ENCODE measurements around the gene GAS7.

GAS7 gene

DNA sequence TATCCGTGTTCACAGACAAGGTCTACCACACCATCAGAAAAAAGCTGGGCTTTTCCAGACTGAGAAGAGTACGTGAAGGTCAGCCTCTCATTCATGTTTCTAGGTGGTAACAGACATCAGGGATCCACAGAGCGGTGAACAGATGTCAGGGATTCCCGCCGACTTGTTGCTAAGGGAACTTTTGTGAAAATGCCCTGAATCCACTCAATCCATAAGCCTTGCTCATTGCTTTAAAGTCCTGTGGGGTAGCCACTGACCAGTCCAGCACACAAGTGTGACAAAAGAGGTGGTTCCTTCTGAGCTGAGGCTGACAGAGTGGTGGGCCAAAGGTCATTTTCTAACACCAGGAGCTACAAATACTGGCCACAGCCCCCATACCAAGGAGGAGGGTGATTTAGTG is 5.9 kb downstream of the GAS7 start:
- Mint-ChIP-seq H3K4me1 (no peaks in the 10 kb centered on the region), H3K27ac (no peak overlapping the region), H3K27me3 (peaks cover 35% of the 10 kb centered on the region), H3K4me3 (no peak overlapping the region), H3K9me3 (peaks cover 18 to 44% of the 10 kb centered on the region in 2 donors)
- no peak for DNase-seq
- ATAC-seq = no peak

DNA sequence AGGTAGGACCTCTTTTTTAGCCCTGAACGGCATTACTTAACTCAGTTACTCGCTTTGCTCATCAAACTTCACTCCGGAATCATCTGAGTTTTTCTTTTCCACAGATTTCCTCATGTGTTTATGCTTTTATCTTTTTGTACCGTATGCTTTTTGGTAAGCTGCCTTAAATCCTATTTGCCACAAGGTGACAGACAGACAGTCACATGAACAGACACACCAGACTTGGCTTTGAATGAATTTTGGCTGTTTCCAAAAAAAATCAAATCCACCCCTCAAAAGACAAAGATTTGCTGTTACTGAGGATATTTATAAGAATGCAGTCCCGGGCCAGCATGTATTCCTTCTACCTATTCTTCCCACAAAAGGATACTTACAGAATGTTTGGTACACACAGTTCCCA is 10.9 kb downstream of the GAS7 start:
- peaks cover 0 to 9% of the 10 kb centered on the region in 2 donors for H3K9me3 Mint-ChIP-seq
- H3K4me3 Mint-ChIP-seq = no peak overlapping the region
- H3K27me3 Mint-ChIP-seq = peaks cover 12% of the 10 kb centered on the region
- DNase-seq (no peak), ATAC-seq (no peak)
- H3K4me1 Mint-ChIP-seq = no peaks in the 10 kb centered on the region
- no peak overlapping the region for H3K27ac Mint-ChIP-seq

DNA sequence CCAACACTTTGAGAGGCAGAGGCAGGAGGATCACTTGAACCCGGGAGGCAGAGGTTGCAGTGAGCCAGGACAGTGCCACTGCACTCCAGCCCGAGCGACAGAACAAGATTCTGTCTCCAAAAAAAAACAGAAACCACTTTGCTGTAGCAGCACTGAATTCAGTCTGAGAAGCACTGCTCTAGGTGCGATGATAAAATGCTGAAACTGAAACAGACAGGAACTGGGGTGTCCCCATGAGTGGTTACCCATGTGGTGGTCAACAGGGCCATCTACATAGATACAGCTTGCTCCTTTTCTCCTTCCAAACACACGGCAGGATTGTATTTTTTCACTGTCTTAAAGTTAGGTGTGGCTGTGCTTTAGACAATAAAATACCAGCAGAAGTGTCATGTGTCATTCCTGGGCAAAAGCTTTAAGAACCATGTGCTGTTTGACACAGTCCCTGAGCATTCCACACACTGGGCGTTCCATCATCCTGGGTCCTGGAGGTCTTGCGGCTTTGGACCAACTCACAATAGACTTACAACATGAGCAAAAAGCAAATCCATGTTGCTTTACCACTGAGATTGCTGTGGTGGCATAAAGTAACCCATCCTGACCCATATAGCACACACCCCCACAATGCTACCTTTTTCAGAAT is 11.5 kb downstream of the GAS7 start:
- ATAC-seq (no peak), DNase-seq (no peak)
- no peak overlapping the region for H3K4me3 Mint-ChIP-seq
- no peak overlapping the region for H3K27ac Mint-ChIP-seq
- peaks cover 0 to 3% of the 10 kb centered on the region in 2 donors for H3K9me3 Mint-ChIP-seq
- no peaks in the 10 kb centered on the region for H3K4me1 Mint-ChIP-seq
- peaks cover 12% of the 10 kb centered on the region for H3K27me3 Mint-ChIP-seq

DNA sequence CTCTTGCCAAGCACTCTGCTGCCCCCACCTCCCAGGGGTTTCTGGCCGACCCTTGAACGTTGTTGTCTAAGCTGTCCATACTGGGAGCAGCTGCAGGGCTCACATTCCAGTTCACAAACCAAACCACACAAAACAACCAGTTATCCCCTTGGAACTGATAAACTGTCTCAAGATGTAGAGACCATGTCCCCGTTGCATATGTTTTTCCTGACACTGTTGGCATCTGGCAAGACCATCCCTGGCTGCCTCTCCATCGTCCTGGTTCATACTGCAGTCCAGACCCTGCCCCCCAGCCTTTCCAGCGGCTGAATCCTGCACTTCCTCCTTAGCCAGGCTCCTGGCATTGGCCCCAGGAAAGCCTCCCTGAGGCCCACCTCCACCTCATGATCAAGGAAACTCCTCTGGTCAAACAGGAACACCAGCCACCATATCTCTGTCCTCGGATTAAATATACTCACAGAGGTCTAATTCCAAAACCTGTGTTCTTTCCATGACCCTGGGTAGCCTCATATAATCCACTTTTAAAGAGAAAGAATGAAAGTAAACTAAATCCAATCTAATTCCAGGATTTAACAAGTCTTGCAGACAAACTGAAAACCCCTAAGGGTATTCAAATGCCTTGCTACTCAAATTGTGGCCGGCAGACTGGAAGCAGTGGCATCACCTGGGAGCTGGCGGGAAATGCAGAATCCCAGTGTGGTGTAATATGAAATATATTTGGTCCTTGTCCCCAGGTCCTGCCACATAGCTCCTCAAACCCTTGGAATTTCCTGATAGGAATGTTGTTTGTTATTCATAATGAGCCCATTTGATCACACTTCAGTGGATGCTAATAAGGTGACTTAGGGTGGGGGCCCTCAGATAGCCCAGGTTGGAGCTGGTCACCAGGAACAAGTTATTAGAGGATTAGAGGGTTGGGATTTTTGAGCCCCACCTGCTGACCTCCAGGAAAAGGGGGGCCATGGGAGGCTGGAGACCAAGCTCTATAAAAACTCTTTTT is 14.2 kb downstream of the GAS7 start:
- DNase-seq (no peak), ATAC-seq (no peak)
- H3K27me3 Mint-ChIP-seq = peaks cover 8% of the 10 kb centered on the region
- no peaks in the 10 kb centered on the region for H3K4me1 Mint-ChIP-seq
- H3K27ac Mint-ChIP-seq = no peak overlapping the region
- no peak overlapping the region for H3K4me3 Mint-ChIP-seq
- no peaks in the 10 kb centered on the region for H3K9me3 Mint-ChIP-seq

DNA sequence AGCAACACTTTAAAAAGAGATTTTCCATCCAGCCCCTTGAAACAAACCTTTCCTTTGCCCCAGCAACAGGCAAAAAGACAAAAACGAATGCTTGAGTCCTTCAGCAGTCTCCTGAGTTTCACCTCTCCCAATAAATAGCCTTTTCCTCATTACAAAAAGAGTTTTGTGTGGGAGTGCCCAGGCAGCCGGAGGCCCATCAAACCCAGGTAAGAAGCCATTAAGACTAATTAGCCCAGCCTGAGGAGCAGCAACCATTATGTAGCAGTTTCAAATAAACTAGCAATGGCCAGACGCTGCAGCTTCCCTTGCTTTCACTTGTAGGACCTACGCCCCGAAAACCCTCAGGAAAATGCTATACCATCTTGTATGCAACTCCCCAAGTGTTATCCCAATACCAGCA is 15.6 kb downstream of the GAS7 start:
- ATAC-seq (no peak), DNase-seq (no peak)
- Mint-ChIP-seq H3K27me3 (no peaks in the 10 kb centered on the region), H3K4me1 (no peaks in the 10 kb centered on the region), H3K9me3 (no peaks in the 10 kb centered on the region), H3K4me3 (no peak overlapping the region), H3K27ac (no peak overlapping the region)

DNA sequence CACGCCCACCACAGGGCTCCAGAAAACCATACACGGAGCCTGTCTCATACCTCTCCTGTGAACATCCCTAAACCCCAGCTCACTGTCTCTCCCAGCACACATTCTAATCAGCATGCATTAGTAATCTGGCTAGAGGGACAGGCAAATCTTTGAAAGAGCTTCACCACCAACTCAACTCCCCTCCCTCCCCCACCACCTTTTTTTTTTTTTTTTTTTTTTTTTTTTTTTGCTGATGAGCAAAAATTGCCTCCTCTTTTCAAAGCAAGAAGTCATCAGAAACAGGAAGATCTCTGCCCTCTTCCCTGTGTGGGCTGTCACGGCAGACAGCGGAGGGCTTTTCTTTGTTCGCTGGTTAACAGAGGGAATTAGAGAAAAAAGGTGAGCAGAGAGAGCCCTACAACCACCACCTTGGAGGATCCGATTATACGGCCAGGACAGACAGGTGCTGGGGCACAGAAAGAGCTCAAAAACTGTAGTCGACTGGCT is 19.9 kb downstream of the GAS7 start:
- Mint-ChIP-seq H3K4me1 (no peaks in the 10 kb centered on the region), H3K27me3 (no peaks in the 10 kb centered on the region), H3K9me3 (no peaks in the 10 kb centered on the region), H3K4me3 (no peak overlapping the region), H3K27ac (peak overlapping the region in 1 of 2 donors; percentile 22)
- ATAC-seq (no peak), DNase-seq (no peak)

DNA sequence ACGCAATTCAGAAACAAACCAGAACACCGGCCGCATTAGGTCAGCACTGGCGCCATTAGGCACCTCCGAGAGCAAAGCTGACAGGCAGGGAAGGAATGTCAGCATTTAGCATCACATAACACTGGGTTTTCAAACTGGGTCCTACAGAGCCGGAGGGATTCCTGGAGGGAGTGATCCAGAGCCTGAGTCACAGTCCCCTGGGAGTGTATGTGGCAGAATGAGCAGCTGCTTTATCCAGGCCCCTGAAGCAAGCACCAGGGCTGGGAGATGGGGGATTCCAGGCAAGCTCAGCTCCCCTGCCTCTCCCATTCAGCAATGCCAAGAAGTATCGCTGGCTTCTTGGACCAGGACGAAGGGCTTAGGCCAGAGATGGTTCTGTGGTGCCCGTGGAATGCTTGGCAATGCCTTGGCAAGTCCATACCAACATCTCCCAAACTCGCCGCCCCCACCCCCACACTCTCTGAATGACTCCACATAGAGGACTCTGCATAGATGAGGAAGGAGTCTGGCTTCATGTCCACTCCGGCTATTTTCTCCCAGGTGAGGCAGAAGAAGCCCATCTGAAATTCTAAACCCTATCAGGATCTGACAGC is 20.4 kb downstream of the GAS7 start:
- ATAC-seq (no peak), DNase-seq (no peak)
- Mint-ChIP-seq H3K4me3 (no peak overlapping the region), H3K4me1 (no peaks in the 10 kb centered on the region), H3K9me3 (no peaks in the 10 kb centered on the region), H3K27ac (no peak overlapping the region), H3K27me3 (peaks cover 5% of the 10 kb centered on the region)

DNA sequence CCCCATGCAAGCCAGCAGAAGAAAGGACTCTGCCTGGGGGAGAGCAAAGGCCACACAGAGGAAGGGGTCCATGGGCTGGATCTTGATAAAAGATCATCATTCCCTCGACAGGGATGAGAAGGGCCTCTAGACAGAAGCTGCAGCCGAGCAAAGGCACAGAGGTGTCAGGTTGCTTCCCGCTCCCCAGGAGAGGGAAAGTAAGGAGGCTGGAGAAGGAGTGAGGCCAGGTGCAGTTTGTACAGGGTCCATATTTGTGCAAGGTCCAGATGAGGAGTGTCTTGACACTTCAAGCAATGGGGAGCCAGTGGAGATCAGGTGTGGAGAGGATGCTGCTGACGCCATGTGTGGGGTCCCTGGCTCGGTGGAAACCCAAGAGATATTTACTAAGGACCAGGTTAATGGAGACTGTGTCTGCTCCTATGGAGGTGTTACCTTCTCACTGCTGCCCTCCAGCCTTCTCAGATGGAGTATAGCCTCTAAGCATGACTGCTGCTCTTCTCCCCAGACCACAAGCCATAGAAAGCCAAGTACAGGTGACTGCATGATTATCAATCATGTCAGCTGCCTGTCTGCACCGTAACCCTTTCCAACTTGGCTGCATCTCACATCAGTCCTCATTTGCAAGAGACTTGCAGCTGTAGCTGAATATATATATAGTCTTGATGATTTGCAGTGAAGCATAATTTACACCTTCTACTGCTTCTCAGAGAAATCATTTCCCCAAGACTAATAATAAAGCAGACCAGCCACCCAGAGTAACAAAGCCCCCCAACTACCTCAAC is 21.1 kb downstream of the GAS7 start:
- H3K4me3 Mint-ChIP-seq = no peak overlapping the region
- no peak overlapping the region for H3K27ac Mint-ChIP-seq
- no peaks in the 10 kb centered on the region for H3K9me3 Mint-ChIP-seq
- DNase-seq = no peak
- ATAC-seq = no peak
- peaks cover 10% of the 10 kb centered on the region for H3K27me3 Mint-ChIP-seq
- peaks cover 2% of the 10 kb centered on the region for H3K4me1 Mint-ChIP-seq

DNA sequence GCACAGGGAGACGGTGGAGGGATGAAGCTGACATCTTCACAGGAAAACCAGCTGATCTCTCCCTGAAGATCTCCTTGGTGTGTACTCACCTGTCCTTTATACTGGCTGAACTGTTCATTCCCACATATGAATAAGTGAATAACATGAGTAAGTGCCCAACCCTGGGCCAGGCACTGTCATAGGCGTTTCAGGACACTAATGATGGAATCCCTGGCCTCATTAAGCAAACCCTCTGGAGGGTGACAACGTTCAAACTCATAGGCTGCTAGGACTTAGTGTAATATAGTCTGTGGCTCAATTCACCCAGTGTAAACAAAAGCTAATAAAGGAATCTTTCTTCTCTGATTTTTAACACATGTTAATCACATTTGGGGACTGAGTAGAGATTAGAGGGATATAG is 24.5 kb downstream of the GAS7 start:
- no peak for ATAC-seq
- DNase-seq = no peak
- Mint-ChIP-seq H3K27me3 (peaks cover 37% of the 10 kb centered on the region), H3K4me3 (no peak overlapping the region), H3K9me3 (peaks cover 0 to 6% of the 10 kb centered on the region in 2 donors), H3K4me1 (peaks cover 18% of the 10 kb centered on the region), H3K27ac (no peak overlapping the region)

DNA sequence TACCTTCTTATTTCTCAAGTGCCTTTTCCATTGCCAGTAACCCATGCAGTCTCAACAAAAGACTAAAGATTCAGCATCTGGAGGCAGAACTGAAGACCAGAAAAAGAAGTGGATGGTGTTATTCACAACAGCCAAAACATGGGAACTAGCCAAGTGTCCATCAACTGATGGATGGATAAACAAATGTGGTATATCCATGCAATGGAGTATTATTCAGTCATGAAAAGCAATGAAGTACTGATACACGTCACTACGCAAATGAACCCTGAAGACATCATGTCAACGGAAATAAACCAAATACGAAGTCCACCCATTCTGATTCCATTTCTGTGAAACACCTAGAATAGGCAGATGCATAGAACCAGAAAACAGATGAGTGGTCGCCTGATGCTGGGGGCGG is 25.6 kb downstream of the GAS7 start:
- no peak overlapping the region for H3K27ac Mint-ChIP-seq
- ATAC-seq (no peak), DNase-seq (no peak)
- H3K9me3 Mint-ChIP-seq = peaks cover 0 to 6% of the 10 kb centered on the region in 2 donors
- peaks cover 18% of the 10 kb centered on the region for H3K4me1 Mint-ChIP-seq
- H3K4me3 Mint-ChIP-seq = no peak overlapping the region
- H3K27me3 Mint-ChIP-seq = peaks cover 37% of the 10 kb centered on the region

DNA sequence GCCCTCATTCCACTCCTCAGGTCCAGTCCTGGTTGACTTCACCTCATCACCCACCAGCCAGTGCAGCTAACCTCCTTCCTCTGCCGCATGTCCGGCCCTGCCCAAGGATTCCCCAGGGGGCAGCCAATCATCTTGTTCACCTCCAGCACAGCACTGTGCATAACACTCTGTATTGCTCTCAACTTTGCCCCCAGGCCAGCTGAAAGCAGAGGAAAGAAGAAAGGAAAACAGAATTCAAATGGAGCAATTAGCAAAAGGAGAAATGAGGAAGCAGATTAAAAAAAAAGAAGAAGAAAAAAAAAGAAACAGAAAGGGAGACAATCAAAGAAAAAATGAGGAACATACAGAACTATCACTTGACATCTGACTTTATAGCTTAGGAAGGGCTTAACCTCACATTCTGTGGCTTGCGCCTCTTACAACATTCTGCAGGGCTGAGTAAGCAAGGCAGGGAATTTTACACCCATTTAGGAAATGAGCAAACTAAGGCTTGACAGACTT is 26.1 kb downstream of the GAS7 start:
- Mint-ChIP-seq H3K4me3 (peak overlapping the region; percentile 9 to 27), H3K9me3 (peaks cover 0 to 6% of the 10 kb centered on the region in 2 donors), H3K4me1 (peaks cover 18% of the 10 kb centered on the region), H3K27ac (peak overlapping the region in 1 of 2 donors; percentile 3), H3K27me3 (peaks cover 37% of the 10 kb centered on the region)
- ATAC-seq (no peak), DNase-seq (no peak)

DNA sequence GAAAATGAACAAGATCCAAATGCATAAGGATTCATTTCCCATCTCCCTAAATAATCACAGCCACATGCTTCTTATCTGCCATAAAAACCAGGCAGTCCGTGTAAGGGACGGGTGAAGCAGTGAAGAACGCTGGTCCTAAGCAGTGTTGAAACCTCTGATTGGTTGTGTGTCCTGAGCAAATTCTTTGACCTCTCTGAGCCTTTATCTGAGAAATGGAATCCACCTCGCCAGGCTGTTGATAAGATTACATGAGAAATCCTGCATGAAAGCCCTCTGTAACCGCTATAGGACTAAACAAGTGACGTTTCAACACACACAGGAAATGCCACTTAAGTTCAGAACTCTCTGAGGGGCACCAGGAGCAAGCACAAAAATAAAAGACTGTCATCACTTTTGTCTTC is 26.8 kb downstream of the GAS7 start:
- H3K9me3 Mint-ChIP-seq = peaks cover 0 to 6% of the 10 kb centered on the region in 2 donors
- H3K4me1 Mint-ChIP-seq = peaks cover 18% of the 10 kb centered on the region
- H3K27me3 Mint-ChIP-seq = peaks cover 37% of the 10 kb centered on the region
- H3K4me3 Mint-ChIP-seq = peak overlapping the region in 1 of 2 donors; percentile 13
- DNase-seq = no peak
- peak; percentile 87 for ATAC-seq
- H3K27ac Mint-ChIP-seq = peak overlapping the region in 1 of 2 donors; percentile 66

DNA sequence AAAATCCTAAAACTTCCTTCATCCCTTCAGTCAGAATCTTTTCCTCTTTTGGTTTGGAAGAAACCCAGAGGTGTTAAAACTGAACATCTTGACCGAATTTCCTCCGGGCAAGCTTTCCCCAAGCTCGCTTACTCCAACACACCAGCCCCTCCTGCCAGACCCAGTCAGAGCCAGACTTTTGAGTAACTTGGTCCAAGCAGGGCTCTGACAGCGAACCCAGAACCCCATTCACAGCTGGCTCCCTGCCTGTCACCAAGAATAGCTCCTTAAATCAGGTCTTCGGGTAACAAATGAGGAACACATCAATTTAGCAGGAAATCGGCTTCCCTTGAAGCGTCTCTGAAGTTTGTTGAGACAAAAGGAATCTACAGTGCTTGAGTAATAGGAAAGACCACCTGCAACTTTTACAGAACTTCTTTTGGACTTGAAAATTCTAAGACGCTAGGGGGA is 27.3 kb downstream of the GAS7 start:
- ATAC-seq = no peak
- Mint-ChIP-seq H3K4me3 (peak overlapping the region; percentile 8 to 13), H3K9me3 (peaks cover 0 to 6% of the 10 kb centered on the region in 2 donors), H3K27me3 (peaks cover 37% of the 10 kb centered on the region), H3K4me1 (peaks cover 18% of the 10 kb centered on the region), H3K27ac (peak overlapping the region in 1 of 2 donors; percentile 59)
- no peak for DNase-seq

DNA sequence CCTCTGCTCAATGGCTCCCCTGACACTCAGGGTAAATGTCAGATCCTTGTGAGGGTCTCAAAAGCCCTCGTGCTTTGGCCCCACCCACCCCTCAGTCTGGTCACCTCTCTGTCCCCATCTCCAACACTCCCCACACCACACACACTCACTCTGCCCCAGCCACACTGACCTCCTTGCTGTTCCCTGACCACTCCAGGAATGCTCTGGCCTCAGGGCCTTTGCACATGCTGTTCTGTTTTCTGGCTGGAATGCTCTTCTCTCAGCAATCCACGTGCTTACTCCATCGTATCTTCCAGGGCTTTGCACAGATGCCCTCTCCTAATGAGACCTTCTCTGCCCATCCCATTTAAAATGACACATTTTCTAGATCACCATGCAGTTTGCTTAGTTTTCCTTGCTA is 28.2 kb downstream of the GAS7 start:
- peaks cover 0 to 6% of the 10 kb centered on the region in 2 donors for H3K9me3 Mint-ChIP-seq
- no peak for DNase-seq
- H3K4me1 Mint-ChIP-seq = peaks cover 18% of the 10 kb centered on the region
- H3K27me3 Mint-ChIP-seq = peaks cover 37% of the 10 kb centered on the region
- no peak overlapping the region for H3K4me3 Mint-ChIP-seq
- ATAC-seq = no peak
- no peak overlapping the region for H3K27ac Mint-ChIP-seq

DNA sequence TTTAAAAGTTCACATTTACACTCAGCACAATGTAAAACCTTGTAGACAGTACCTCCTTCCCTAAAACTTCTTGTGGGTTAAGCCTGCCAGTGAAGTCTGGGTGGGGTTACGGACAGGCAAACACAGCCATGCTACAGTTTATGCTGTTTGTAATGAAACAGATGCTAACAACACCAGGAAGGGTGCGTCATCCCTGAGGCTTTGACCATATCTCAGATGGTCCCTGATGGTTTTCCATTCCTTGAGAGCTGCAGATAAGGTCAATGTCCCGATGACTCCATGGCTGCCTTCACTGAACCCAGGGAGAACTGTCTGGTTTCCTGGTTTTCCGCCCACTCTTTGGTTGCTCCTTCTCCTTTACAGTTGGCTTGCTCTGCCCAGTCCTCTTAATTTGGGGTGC is 29.1 kb downstream of the GAS7 start:
- H3K27me3 Mint-ChIP-seq = peaks cover 37% of the 10 kb centered on the region
- ATAC-seq = no peak
- no peak overlapping the region for H3K27ac Mint-ChIP-seq
- H3K4me1 Mint-ChIP-seq = peaks cover 18% of the 10 kb centered on the region
- no peak for DNase-seq
- peaks cover 0 to 6% of the 10 kb centered on the region in 2 donors for H3K9me3 Mint-ChIP-seq
- no peak overlapping the region for H3K4me3 Mint-ChIP-seq

Data from stimulated activated naive CD8-positive, alpha-beta T cell treated with anti-CD3 and anti-CD28 coated beads, Interleukin-15, amount 100 ng/mL, for 72 hours (primary cell).